Measurements from ENCODE around the gene MAOB.

Gene MAOB

DNA sequence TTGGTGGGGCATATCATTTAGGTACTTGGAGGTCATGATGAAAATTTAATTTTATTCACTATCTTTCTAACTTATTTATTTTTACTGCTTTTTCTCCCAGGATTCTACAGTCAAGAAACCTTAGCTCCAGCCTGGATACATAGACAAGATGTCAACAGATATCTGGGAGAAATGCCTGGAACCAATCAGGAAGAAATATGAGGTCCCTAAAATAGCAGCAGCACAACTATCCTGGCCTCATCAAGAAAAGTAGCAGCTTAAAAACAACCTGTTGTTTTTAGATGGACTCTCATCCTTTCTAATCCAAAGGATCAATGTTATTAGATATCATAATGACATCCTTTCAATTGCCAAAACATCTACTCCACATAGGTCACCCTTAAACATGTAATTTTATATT lies 54.5 kb downstream of the MAOB start:
- TF ChIP-seq, protein P1, sequence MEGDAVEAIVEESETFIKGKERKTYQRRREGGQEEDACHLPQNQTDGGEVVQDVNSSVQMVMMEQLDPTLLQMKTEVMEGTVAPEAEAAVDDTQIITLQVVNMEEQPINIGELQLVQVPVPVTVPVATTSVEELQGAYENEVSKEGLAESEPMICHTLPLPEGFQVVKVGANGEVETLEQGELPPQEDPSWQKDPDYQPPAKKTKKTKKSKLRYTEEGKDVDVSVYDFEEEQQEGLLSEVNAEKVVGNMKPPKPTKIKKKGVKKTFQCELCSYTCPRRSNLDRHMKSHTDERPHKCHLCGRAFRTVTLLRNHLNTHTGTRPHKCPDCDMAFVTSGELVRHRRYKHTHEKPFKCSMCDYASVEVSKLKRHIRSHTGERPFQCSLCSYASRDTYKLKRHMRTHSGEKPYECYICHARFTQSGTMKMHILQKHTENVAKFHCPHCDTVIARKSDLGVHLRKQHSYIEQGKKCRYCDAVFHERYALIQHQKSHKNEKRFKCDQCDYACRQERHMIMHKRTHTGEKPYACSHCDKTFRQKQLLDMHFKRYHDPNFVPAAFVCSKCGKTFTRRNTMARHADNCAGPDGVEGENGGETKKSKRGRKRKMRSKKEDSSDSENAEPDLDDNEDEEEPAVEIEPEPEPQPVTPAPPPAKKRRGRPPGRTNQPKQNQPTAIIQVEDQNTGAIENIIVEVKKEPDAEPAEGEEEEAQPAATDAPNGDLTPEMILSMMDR (conservative IDR thresholded peaks at IDR 0.05; ENCODE audit: low read length) = no peak
- TF ChIP-seq EZH2phosphoT487 (IDR thresholded peaks at IDR 0.05; ENCODE audit: borderline replicate concordance) = no peak
- no peaks in the 10 kb centered on the region for H4K20me1 ChIP-seq (ENCODE audit: insufficient read depth, low read length, poor library complexity, severe bottlenecking)

GRCh38 chrX:43822014-43822413 lies 60.2 kb downstream of the MAOB start:
- no peak for TF ChIP-seq EZH2phosphoT487 (IDR thresholded peaks at IDR 0.05; ENCODE audit: borderline replicate concordance)
- TF ChIP-seq, protein P1 (conservative IDR thresholded peaks at IDR 0.05; ENCODE audit: low read length) = no peak
- H3K4me2 ChIP-seq (ENCODE audit: low read depth, low read length, poor library complexity, severe bottlenecking) = no peak overlapping the region

More for the DNA sequence above, 54.5 kb downstream of the MAOB start:
- no peaks in the 10 kb centered on the region for H3K36me3 ChIP-seq (ENCODE audit: insufficient read depth, low read length)
- no peak overlapping the region for H3K4me3 ChIP-seq (ENCODE audit: low read length, poor library complexity, severe bottlenecking)
- H3K9me3 ChIP-seq (ENCODE audit: insufficient read depth, low read depth, low read length) = no peaks in the 10 kb centered on the region
- H3F3A ChIP-seq (ENCODE audit: low read depth) = no peaks in the 10 kb centered on the region
- no peaks in the 10 kb centered on the region for H3K27me3 ChIP-seq (ENCODE audit: insufficient read depth, low read length, poor library complexity, severe bottlenecking)
- no peaks in the 10 kb centered on the region for H3K4me1 ChIP-seq (ENCODE audit: insufficient read depth, low read length, poor library complexity, severe bottlenecking)
- no peak overlapping the region for H3K9ac ChIP-seq (ENCODE audit: low read depth, low read length, poor library complexity, severe bottlenecking)
- H3K4me2 ChIP-seq (ENCODE audit: low read depth, low read length, poor library complexity, severe bottlenecking) = no peak overlapping the region
- no peaks in the 10 kb centered on the region for H3K9me2 ChIP-seq (replicated peaks; ENCODE audit: low read depth, low read length)
- H3K79me2 ChIP-seq (ENCODE audit: insufficient read depth, low read length) = no peaks in the 10 kb centered on the region
- H2AFZ ChIP-seq (ENCODE audit: low read length) = no peak overlapping the region

DNA sequence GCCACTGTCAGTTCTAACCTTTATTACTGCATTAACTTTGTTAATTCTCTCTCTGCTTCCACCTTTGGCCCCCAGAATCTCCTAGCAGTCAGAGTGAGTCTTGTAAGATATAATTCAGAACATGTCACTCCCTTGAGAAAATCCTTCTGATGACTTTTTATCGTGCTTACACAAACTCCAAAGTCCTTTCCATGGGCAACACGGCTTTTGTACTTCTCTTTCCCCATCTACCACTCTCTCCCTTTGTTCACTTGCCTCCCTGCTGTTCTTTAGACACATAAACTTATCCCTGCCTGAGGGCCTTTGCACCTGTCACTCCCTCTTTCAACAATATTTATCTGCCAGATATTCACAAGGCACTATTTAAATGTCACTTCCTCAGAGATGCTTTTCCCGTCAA lies 64.8 kb downstream of the MAOB start:
- no peak for TF ChIP-seq EZH2phosphoT487 (IDR thresholded peaks at IDR 0.05; ENCODE audit: borderline replicate concordance)
- TF ChIP-seq, protein P1 (conservative IDR thresholded peaks at IDR 0.05; ENCODE audit: low read length) = no peak
- no peaks in the 10 kb centered on the region for H4K20me1 ChIP-seq (ENCODE audit: insufficient read depth, low read length, poor library complexity, severe bottlenecking)

More at GRCh38 chrX:43822014-43822413, 60.2 kb downstream of the MAOB start:
- no peaks in the 10 kb centered on the region for H3K9me2 ChIP-seq (replicated peaks; ENCODE audit: low read depth, low read length)
- no peak overlapping the region for H2AFZ ChIP-seq (ENCODE audit: low read length)
- no peaks in the 10 kb centered on the region for H3K79me2 ChIP-seq (ENCODE audit: insufficient read depth, low read length)
- H3K9me3 ChIP-seq (ENCODE audit: insufficient read depth, low read depth, low read length) = no peaks in the 10 kb centered on the region
- H3K36me3 ChIP-seq (ENCODE audit: insufficient read depth, low read length) = no peaks in the 10 kb centered on the region
- no peaks in the 10 kb centered on the region for H3F3A ChIP-seq (ENCODE audit: low read depth)
- no peaks in the 10 kb centered on the region for H3K4me1 ChIP-seq (ENCODE audit: insufficient read depth, low read length, poor library complexity, severe bottlenecking)
- no peak overlapping the region for H3K4me3 ChIP-seq (ENCODE audit: low read length, poor library complexity, severe bottlenecking)
- no peak overlapping the region for H3K9ac ChIP-seq (ENCODE audit: low read depth, low read length, poor library complexity, severe bottlenecking)
- H3K27me3 ChIP-seq (ENCODE audit: insufficient read depth, low read length, poor library complexity, severe bottlenecking) = no peaks in the 10 kb centered on the region
- H4K20me1 ChIP-seq (ENCODE audit: insufficient read depth, low read length, poor library complexity, severe bottlenecking) = no peaks in the 10 kb centered on the region

More for the DNA sequence above, 64.8 kb downstream of the MAOB start:
- Histone ChIP-seq H3K27me3 (ENCODE audit: insufficient read depth, low read length, poor library complexity, severe bottlenecking) (no peaks in the 10 kb centered on the region), H3K4me3 (ENCODE audit: low read length, poor library complexity, severe bottlenecking) (no peak overlapping the region), H3K9ac (ENCODE audit: low read depth, low read length, poor library complexity, severe bottlenecking) (no peak overlapping the region), H3K79me2 (ENCODE audit: insufficient read depth, low read length) (no peaks in the 10 kb centered on the region), H3K4me1 (ENCODE audit: insufficient read depth, low read length, poor library complexity, severe bottlenecking) (peaks cover 15% of the 10 kb centered on the region), H3K9me3 (ENCODE audit: insufficient read depth, low read depth, low read length) (no peaks in the 10 kb centered on the region), H3K36me3 (ENCODE audit: insufficient read depth, low read length) (no peaks in the 10 kb centered on the region), H3K9me2 (replicated peaks; ENCODE audit: low read depth, low read length) (no peaks in the 10 kb centered on the region), H2AFZ (ENCODE audit: low read length) (no peak overlapping the region), H3K4me2 (ENCODE audit: low read depth, low read length, poor library complexity, severe bottlenecking) (no peak overlapping the region), H3F3A (ENCODE audit: low read depth) (no peaks in the 10 kb centered on the region)

Measured in Loucy (cell line).